Measurements from ENCODE around the gene ATG9B.

Gene ATG9B

GRCh38 chr7:151051108-151051507 is 26.8 kb upstream of the ATG9B start:
- Histone ChIP-seq H3K27ac (ENCODE audit: extremely low read depth, low read depth, low read length) (no peak overlapping the region), H3K4me1 (ENCODE audit: control insufficient read depth, insufficient read depth, low read length) (no peaks in the 10 kb centered on the region), H3K9me3 (ENCODE audit: control insufficient read depth, insufficient read depth, low read depth, low read length) (no peaks in the 10 kb centered on the region), H3K4me3 (ENCODE audit: low read depth, low read length) (no peak overlapping the region), H3K36me3 (ENCODE audit: control insufficient read depth in 2 of 2, insufficient read depth in 1 of 2, low read length in 2 of 2) (peaks cover 0 to 39% of the 10 kb centered on the region in 2 experiments; a peak in 1 of 3 replicates)
- TF ChIP-seq ZEB2 (tag by site-specific recombination; IDR thresholded peaks at IDR 0.05) (no peak), ZNF660 (tag by site-specific recombination; IDR thresholded peaks at IDR 0.05) (no peak), KLF9 (tag by site-specific recombination; IDR thresholded peaks at IDR 0.05; ENCODE audit: low read depth) (no peak), SP3 (tag by site-specific recombination; IDR thresholded peaks at IDR 0.05) (no peak), ZNF18 (tag by site-specific recombination; IDR thresholded peaks at IDR 0.05) (no peak), PRDM1 (tag by site-specific recombination; IDR thresholded peaks at IDR 0.05) (no peak), ZNF747 (tag by site-specific recombination; IDR thresholded peaks at IDR 0.05) (no peak), CTCF (tag by site-specific recombination; IDR thresholded peaks at IDR 0.05) (no peak), SP7 (tag by site-specific recombination; IDR thresholded peaks at IDR 0.05) (no peak), MYNN (tag by site-specific recombination; IDR thresholded peaks at IDR 0.05; ENCODE audit: borderline replicate concordance) (no peak), ZBTB44 (tag by site-specific recombination; IDR thresholded peaks at IDR 0.05) (no peak), ZNF114 (tag by site-specific recombination; IDR thresholded peaks at IDR 0.05) (no peak), INSM2 (tag by site-specific recombination; IDR thresholded peaks at IDR 0.05) (no peak), ZNF404 (tag by site-specific recombination; IDR thresholded peaks at IDR 0.05) (no peak)
- POLR2A ChIA-PET, result interaction anchor here (1.1 to 1.7 kb wide), 2 partner anchors 9 to 12 kb away, joined by 3 to 5 read pairs; no protein-coding TSS in a partner anchor
- CTCF ChIA-PET, result no interaction called here

GRCh38 chr7:151048911-151049463 is 24.7 kb upstream of the ATG9B start:
- ChIA-PET CTCF (interaction anchor here (0.6 kb wide), 1 partner anchor 15 kb away, joined by 3 read pairs; no protein-coding TSS in a partner anchor), POLR2A (no interaction called here)
- H3K4me1 ChIP-seq (ENCODE audit: control insufficient read depth, insufficient read depth, low read length), result no peaks in the 10 kb centered on the region
- H3K4me3 ChIP-seq (ENCODE audit: low read depth, low read length), result no peak overlapping the region
- peaks cover 0 to 36% of the 10 kb centered on the region in 2 experiments; a peak in 1 of 3 replicates for H3K36me3 ChIP-seq (ENCODE audit: control insufficient read depth in 2 of 2, insufficient read depth in 1 of 2, low read length in 2 of 2)
- TF ChIP-seq ZNF19 (tag by site-specific recombination; IDR thresholded peaks at IDR 0.05; ENCODE audit: low read depth) (no peak), SP7 (tag by site-specific recombination; IDR thresholded peaks at IDR 0.05) (no peak), TRIM28 (IDR thresholded peaks at IDR 0.05; ENCODE audit: borderline replicate concordance, low read length) (no peak), ZSCAN23 (tag by site-specific recombination; IDR thresholded peaks at IDR 0.05) (no peak), ZNF292 (tag by site-specific recombination; IDR thresholded peaks at IDR 0.05; ENCODE audit: borderline replicate concordance, low read depth) (no peak), ZNF112 (tag by site-specific recombination; IDR thresholded peaks at IDR 0.05) (no peak), REPIN1 (tag by site-specific recombination; IDR thresholded peaks at IDR 0.05; ENCODE audit: low read depth) (no peak), ZNF596 (tag by site-specific recombination; IDR thresholded peaks at IDR 0.05) (no peak), ZNF248 (tag by site-specific recombination; IDR thresholded peaks at IDR 0.05) (no peak)
- H3K9me3 ChIP-seq (ENCODE audit: control insufficient read depth, insufficient read depth, low read depth, low read length), result no peaks in the 10 kb centered on the region
- H3K27ac ChIP-seq (ENCODE audit: extremely low read depth, low read depth, low read length), result no peak overlapping the region

All from HEK293 (cell line).